Esophagus squamous epithelium (tissue), 5 donors: ENCODE results near the gene SPATC1L. TPM values are rescaled to one million over a fixed set of nuclear protein-coding genes. Genes with fewer than 3 reads are reported as not detected.

Experiments
- DNase-seq: peaks from one replicate; lab custom pipeline; 2025; lab: John Stamatoyannopoulos, UW
- H3K27ac ChIP-seq, 4 donors: fragments of 200-600 bp; sonication (generic); one replicate each; pipeline ENCODE4 v1.5.1; 2016 to 2019; ENCODE audit warnings: mild to moderate bottlenecking in 1 of 4
- H3K27me3 ChIP-seq, 4 donors: fragments of 200-600 bp; sonication (generic); 1 replicate in 3 of 4; 2 replicates in 1 of 4; pipeline versions ENCODE4 v1.5.1 to v1.6.0; 2017 to 2021; ENCODE audit warnings: antibody characterized with exemption in 1 of 4
- H3K36me3 ChIP-seq, 3 donors: fragments of 200-600 bp; sonication (generic); one replicate each; pipeline ENCODE4 v1.5.1; 2016 to 2019
- H3K4me1 ChIP-seq, 3 donors: fragments of 200-600 bp; sonication (generic); one replicate each; pipeline ENCODE4 v1.5.1; 2017 to 2019
- H3K4me3 ChIP-seq, 4 donors: fragments of 200-600 bp; sonication (generic); 1 replicate in 3 of 4; 2 replicates in 1 of 4; pipeline ENCODE4 v1.5.1; 2016 to 2019; ENCODE audit warnings: mild to moderate bottlenecking in 2 of 4, moderate library complexity in 1 of 4
- H3K9me3 ChIP-seq, 3 donors: fragments of 200-600 bp; sonication (generic); one replicate each; pipeline ENCODE4 v1.5.1; 2016 to 2019
- CTCF ChIP-seq, 6 experiments: fragments of 450-650 bp in 4 of 6; fragments of 200-600 bp in 2 of 6; sonication (generic) in 2 of 6; IDR thresholded peaks; one replicate each; pipeline ENCODE4 v1.5.1; 2016 to 2019; ENCODE audit warnings: antibody characterized with exemption in 6 of 6, mild to moderate bottlenecking in 4 of 6, moderate library complexity in 4 of 6
- POLR2A ChIP-seq, 4 donors: fragments of 450-650 bp; IDR thresholded peaks; one replicate each; pipeline ENCODE4 v1.6.1; 2017; ENCODE audit warnings: antibody characterized with exemption in 4 of 4, mild to moderate bottlenecking in 4 of 4, moderate library complexity in 3 of 4
- WGBS, 2 donors: methylation state at CpG; one replicate each; pipeline ENCODE4 v1.1.5; 2018; 5-methylcytosine and 5-hydroxymethylcytosine counted together
- intact Hi-C: fragments of 100-400 bp; cut with DNase I; formaldehyde crosslinking; loops from one replicate; pipeline ENCODE4 v1.15.0; 2022
- total RNA-seq, 4 donors: library from RNA; depleted of rRNA; stranded (reverse); fragments of >200 nt; gene quantifications; one replicate each; pipeline ENCODE4 v1.1.0, GENCODE V29; 2016
- donor health status: DM: yes; HTN: yes; CAD: no.

The SPATC1L gene
- total RNA-seq, 4 donors from 2014 or later = 4.0 to 7.2 (median 6.3) TPM

- WGBS, 2 donors = 43 to 77% methylated on average over 2 to 3 of the region's 13 CpGs
- peaks cover 0 to 5% (median 0%) of the 10 kb centered on the region in 3 donors for H3K4me1 ChIP-seq
- no peak for DNase-seq
- TF ChIP-seq CTCF (IDR thresholded peaks at IDR 0.05) (no peak), POLR2A (IDR thresholded peaks at IDR 0.05) (no peak)
- intact Hi-C loops = loop anchor here (10.0 kb wide), 1 partner anchor 105 kb away; the partner anchor contains the start of genes C21orf58 and PCNT
- H3K27me3 ChIP-seq = no peaks in the 10 kb centered on the region
- H3K9me3 ChIP-seq = no peaks in the 10 kb centered on the region
- no peak overlapping the region for H3K4me3 ChIP-seq
- no peak overlapping the region for H3K27ac ChIP-seq
- peaks cover 18 to 90% (median 43%) of the 10 kb centered on the region in 3 donors for H3K36me3 ChIP-seq
Measured at GRCh38 chr21:46219591-46220239, 35.5 kb upstream of the SPATC1L start.

GRCh38 chr21:46218906-46219590 is 34.8 kb upstream of the SPATC1L start:
- intact Hi-C loops = no loop called here
- WGBS, 2 donors = 67% methylated on average over 3 of the region's 16 CpGs; no CpG with 5 or more reads in 1 of the 2 donors
- H3K9me3 ChIP-seq = no peaks in the 10 kb centered on the region
- peaks cover 18 to 93% (median 48%) of the 10 kb centered on the region in 3 donors for H3K36me3 ChIP-seq
- no peak overlapping the region for H3K4me3 ChIP-seq
- no peaks in the 10 kb centered on the region for H3K27me3 ChIP-seq
- no peaks in the 10 kb centered on the region for H3K4me1 ChIP-seq
- H3K27ac ChIP-seq = no peak overlapping the region
- no peak for DNase-seq
- no peak for TF ChIP-seq CTCF (IDR thresholded peaks at IDR 0.05)
- TF ChIP-seq POLR2A (IDR thresholded peaks at IDR 0.05) = no peak

GRCh38 chr21:46217511-46218196 is 33.4 kb upstream of the SPATC1L start:
- H3K27me3 ChIP-seq = no peaks in the 10 kb centered on the region
- WGBS, 2 donors = 87 to 88% methylated on average over 12 to 22 of the region's 22 CpGs
- peaks cover 23 to 100% (median 51%) of the 10 kb centered on the region in 3 donors for H3K36me3 ChIP-seq
- no peak for TF ChIP-seq CTCF (IDR thresholded peaks at IDR 0.05)
- TF ChIP-seq POLR2A (IDR thresholded peaks at IDR 0.05) = no peak
- DNase-seq = no peak
- no peak overlapping the region for H3K27ac ChIP-seq
- no peak overlapping the region for H3K4me3 ChIP-seq
- no peaks in the 10 kb centered on the region for H3K4me1 ChIP-seq
- intact Hi-C loops = no loop called here
- H3K9me3 ChIP-seq = no peaks in the 10 kb centered on the region

- TF ChIP-seq CTCF (IDR thresholded peaks at IDR 0.05) (no peak), POLR2A (IDR thresholded peaks at IDR 0.05) (no peak)
- DNase-seq = no peak
- Histone ChIP-seq H3K36me3 (peaks cover 20 to 100% (median 51%) of the 10 kb centered on the region in 3 donors), H3K27ac (no peak overlapping the region), H3K4me1 (no peaks in the 10 kb centered on the region), H3K9me3 (no peaks in the 10 kb centered on the region), H3K4me3 (no peak overlapping the region), H3K27me3 (no peaks in the 10 kb centered on the region)
- 89 to 100% methylated on average over 3 to 9 of the region's 16 CpGs for WGBS, 2 donors
- intact Hi-C loops = no loop called here
Measured at GRCh38 chr21:46216132-46216747, 32.0 kb upstream of the SPATC1L start.
